Chondrocyte (in vitro differentiated cells): ENCODE data around the gene ABHD11. TPM values are rescaled to one million over a fixed set of nuclear protein-coding genes. Genes with fewer than 3 reads are reported as not detected.
"Not testable (repeated sequence)": the region's sequence is repeated elsewhere in the genome, so short reads cannot be mapped to it uniquely, and the experiment has no call there.

Experiments
- DNase-seq: peaks from one replicate; pipeline ENCODE4 v3.0.0; 2021; ENCODE audit warnings: mixed read lengths, low spot score
- H3K27ac Mint-ChIP-seq: one replicate; pipeline ENCODE4 v1.8.0; 2021; ENCODE audit warnings: mild to moderate bottlenecking, moderate library complexity, mixed read lengths; ENCODE audit not compliant: unreplicated experiment
- H3K27me3 Mint-ChIP-seq: 2 replicates; pipeline ENCODE4 v1.8.0; 2021; ENCODE audit warnings: low read depth, mixed read lengths
- H3K36me3 Mint-ChIP-seq: 2 replicates; pipeline ENCODE4 v1.8.0; 2021; ENCODE audit warnings: low read depth, mixed read lengths
- H3K4me1 Mint-ChIP-seq: 2 replicates; pipeline ENCODE4 v1.8.0; 2021; ENCODE audit warnings: low read depth, mild to moderate bottlenecking, mixed read lengths
- H3K4me3 Mint-ChIP-seq: one replicate; pipeline ENCODE4 v1.8.0; 2021; ENCODE audit warnings: mild to moderate bottlenecking, moderate library complexity, mixed read lengths; ENCODE audit not compliant: unreplicated experiment
- H3K9me3 Mint-ChIP-seq: 2 replicates; pipeline ENCODE4 v1.8.0; 2021; ENCODE audit warnings: low read depth, mixed read lengths
- total RNA-seq: library from RNA; stranded (reverse); gene quantifications from 3 replicates; pipeline ENCODE4 v1.2.1, GENCODE V29; 2021
- TF ChIP-seq, protein P1 (sequence below): fragments of 200-600 bp; sonication (generic); IDR thresholded peaks from 2 replicates; pipeline ENCODE4 v1.5.0; 2021; ENCODE audit warnings: antibody characterized with exemption, mild to moderate bottlenecking, moderate library complexity

ABHD11 gene
- total RNA-seq, 1 donor from 2014 or later, result 11.2 TPM

DNA sequence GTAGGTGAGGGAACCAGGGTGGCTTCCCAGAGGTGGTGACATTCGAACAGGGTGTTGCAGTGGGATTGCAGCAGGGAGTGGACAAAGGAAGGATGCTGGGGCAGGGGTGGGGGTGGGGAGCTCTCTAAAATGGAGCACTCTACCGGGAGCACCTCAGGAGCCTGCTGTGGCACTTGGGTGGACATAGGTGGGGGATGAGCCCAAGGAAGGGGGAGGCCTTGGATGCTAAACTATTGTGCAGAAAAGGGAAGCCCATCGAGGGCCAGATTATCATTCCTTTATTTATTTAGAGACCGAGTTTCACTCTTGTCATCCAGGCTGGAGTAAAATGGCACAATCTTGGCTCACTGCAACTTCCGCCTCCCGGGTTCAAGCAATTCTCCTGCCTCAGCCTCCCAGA lies 15.8 kb downstream of the ABHD11 start:
- TF ChIP-seq, protein P1, sequence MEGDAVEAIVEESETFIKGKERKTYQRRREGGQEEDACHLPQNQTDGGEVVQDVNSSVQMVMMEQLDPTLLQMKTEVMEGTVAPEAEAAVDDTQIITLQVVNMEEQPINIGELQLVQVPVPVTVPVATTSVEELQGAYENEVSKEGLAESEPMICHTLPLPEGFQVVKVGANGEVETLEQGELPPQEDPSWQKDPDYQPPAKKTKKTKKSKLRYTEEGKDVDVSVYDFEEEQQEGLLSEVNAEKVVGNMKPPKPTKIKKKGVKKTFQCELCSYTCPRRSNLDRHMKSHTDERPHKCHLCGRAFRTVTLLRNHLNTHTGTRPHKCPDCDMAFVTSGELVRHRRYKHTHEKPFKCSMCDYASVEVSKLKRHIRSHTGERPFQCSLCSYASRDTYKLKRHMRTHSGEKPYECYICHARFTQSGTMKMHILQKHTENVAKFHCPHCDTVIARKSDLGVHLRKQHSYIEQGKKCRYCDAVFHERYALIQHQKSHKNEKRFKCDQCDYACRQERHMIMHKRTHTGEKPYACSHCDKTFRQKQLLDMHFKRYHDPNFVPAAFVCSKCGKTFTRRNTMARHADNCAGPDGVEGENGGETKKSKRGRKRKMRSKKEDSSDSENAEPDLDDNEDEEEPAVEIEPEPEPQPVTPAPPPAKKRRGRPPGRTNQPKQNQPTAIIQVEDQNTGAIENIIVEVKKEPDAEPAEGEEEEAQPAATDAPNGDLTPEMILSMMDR, result no peak
- Mint-ChIP-seq H3K4me1 (peaks cover 30% of the 10 kb centered on the region), H3K9me3 (no peaks in the 10 kb centered on the region), H3K27ac (no peak overlapping the region), H3K4me3 (no peak overlapping the region), H3K27me3 (no peaks in the 10 kb centered on the region), H3K36me3 (no peaks in the 10 kb centered on the region)
- DNase-seq, result no peak

DNA sequence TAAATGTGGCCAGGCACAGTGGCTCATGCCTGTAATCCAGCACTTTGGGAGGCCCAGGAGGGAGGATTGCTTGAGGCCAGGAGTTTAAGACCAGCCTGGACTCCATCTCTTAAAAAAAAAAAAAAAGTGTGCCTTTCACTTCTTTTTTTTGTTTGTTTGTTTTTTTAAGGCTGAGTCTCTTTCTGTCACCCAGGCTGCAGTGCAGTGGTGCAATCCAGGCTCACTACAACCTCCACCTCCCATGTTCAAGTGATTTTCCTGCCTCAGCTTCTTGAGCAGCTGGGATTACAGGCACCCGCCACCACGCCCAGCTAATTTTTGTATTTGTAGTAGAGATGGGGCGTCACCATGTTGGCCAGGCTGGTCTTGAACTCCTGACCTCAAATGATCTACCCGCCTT lies 16.4 kb downstream of the ABHD11 start:
- not testable (repeated sequence) for DNase-seq, H3K9me3 Mint-ChIP-seq, H3K36me3 Mint-ChIP-seq, H3K4me3 Mint-ChIP-seq, H3K27me3 Mint-ChIP-seq
- peaks cover 36% of the 10 kb centered on the region for H3K4me1 Mint-ChIP-seq
- peak overlapping the region; percentile 36 for H3K27ac Mint-ChIP-seq

DNA sequence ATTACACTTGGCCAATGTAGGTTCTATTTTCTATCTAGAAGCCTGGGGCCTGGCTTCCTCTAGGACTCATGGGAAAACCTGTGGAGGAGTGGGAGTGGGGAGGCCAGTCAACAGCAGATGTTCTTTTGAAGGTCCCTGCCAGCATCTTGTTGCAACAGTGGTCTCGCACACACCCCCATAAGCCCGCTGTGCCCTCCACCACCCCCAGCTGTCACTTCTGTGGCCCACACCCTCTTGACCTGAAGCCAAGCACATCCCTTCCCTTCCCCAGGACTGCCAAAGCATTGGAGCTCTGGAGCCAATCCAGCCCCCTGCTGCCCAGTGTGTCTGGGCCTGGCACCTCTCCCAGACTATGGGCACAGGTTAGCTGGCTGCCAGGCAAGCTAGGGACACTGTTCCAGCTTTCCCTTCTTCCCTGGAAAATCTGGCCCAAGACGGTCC lies 17.2 kb downstream of the ABHD11 start:
- TF ChIP-seq, protein P1, result peak; percentile 34
- no peak overlapping the region for H3K4me3 Mint-ChIP-seq
- H3K4me1 Mint-ChIP-seq, result peaks cover 42% of the 10 kb centered on the region
- no peaks in the 10 kb centered on the region for H3K36me3 Mint-ChIP-seq
- no peaks in the 10 kb centered on the region for H3K9me3 Mint-ChIP-seq
- no peaks in the 10 kb centered on the region for H3K27me3 Mint-ChIP-seq
- peak overlapping the region; percentile 64 for H3K27ac Mint-ChIP-seq
- DNase-seq, result no peak

DNA sequence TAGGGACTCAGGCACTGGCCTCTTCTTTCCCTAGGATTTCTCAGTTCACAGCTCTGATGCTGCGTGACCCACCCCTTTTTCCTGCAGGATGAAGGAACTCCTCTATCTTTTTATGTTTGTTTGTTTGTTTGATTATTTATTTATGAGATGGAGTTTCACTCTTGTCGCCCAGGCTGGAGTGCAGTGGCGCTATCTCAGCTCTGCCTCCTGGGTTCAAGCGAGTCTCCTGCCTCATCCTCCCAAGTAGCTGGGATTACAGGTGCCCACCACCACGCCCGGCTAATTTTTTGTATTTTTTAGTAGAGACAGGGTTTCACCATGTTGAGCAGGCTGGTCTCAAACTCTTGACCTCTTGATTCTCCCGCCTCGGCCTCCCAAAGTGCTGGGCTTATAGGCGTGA lies 18.2 kb downstream of the ABHD11 start:
- not testable (repeated sequence) for DNase-seq, H3K27me3 Mint-ChIP-seq, H3K27ac Mint-ChIP-seq, H3K36me3 Mint-ChIP-seq, H3K9me3 Mint-ChIP-seq
- peaks cover 52% of the 10 kb centered on the region for H3K4me1 Mint-ChIP-seq
- H3K4me3 Mint-ChIP-seq, result peak overlapping the region; percentile 61

DNA sequence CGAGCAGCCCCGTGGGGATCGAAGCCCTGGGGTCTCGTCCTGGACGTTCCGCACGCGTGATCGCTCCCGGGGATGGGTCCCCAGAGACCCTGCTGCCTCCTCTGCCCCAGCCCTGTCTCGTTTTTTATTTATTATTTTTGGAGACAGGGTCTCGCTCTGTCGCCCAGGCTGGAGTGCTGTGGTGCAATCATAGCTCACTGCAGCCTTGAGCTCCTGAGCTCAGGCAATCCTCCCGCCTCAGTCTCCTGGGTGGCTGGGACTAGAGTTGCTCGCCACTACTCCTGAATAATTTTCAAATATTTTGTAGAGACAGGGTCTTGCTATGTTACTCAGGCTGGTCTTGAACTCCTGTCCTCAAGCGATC lies 18.8 kb downstream of the ABHD11 start:
- TF ChIP-seq, protein P1, result no peak
- Mint-ChIP-seq H3K36me3 (no peaks in the 10 kb centered on the region), H3K4me3 (peak overlapping the region; percentile 61), H3K9me3 (no peaks in the 10 kb centered on the region), H3K27ac (peak overlapping the region; percentile 13), H3K4me1 (peaks cover 55% of the 10 kb centered on the region), H3K27me3 (no peaks in the 10 kb centered on the region)
- DNase-seq, result no peak

DNA sequence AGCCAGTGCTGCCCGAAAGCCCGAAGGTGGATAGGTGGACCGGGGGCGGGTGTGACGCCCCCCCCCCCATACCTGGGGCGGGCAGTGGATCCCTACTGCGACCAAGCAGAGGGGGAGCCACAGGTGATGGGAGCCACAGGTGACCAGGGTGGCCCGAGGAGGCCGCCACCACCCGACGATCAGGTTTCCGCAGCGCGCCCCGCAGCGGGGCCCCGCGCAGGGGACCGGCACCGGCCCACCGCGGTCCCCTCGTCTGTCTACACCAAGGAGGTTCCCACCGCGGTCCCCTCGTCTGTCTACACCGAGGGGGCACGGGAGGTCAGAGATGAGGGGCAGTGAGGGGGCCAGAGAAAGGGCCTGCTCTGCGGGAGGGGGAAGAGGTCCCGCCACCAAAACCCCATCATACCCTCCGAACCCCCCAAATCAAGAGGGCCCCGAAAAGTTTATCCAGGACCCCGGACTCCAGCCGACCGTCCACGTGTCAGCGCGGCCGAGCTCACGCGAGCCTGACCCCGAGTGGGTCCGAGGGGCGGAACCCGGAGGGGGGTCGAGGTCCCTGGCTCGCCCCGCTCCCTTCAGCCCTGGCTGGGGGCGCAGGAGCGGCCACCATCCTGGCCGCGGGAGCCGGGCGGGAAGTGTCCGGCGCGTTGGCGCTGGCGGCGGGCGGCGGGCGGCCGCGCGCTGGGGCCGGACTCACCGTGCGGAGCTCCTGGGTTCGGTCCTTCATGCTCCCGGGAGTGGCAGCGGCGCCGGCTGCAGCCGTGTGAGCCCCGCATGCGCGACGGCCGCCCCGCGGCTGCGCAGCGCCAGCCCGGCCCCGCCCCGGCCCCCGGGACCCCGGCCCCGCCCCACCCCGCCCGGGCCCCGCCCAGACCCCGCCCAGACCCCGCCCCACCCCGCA lies 19.4 kb downstream of the ABHD11 start, which contains the start of gene STX1A:
STX1A (minus strand) TSS at position 765 of the 901 bp plus-strand sequence; CDS start at position 727, 38 bp downstream.
- DNase-seq, result no peak
- Mint-ChIP-seq H3K4me1 (peaks cover 55% of the 10 kb centered on the region), H3K4me3 (peak within 1 kb of the TSS; percentile 76), H3K36me3 (no peaks in the 10 kb centered on the region), H3K27ac (peak within 1 kb of the TSS; percentile 91), H3K9me3 (no peaks in the 10 kb centered on the region), H3K27me3 (no peaks in the 10 kb centered on the region)
- TF ChIP-seq, protein P1, result no peak
